ENCODE results near the gene TUBB4B.

TUBB4B gene

DNA sequence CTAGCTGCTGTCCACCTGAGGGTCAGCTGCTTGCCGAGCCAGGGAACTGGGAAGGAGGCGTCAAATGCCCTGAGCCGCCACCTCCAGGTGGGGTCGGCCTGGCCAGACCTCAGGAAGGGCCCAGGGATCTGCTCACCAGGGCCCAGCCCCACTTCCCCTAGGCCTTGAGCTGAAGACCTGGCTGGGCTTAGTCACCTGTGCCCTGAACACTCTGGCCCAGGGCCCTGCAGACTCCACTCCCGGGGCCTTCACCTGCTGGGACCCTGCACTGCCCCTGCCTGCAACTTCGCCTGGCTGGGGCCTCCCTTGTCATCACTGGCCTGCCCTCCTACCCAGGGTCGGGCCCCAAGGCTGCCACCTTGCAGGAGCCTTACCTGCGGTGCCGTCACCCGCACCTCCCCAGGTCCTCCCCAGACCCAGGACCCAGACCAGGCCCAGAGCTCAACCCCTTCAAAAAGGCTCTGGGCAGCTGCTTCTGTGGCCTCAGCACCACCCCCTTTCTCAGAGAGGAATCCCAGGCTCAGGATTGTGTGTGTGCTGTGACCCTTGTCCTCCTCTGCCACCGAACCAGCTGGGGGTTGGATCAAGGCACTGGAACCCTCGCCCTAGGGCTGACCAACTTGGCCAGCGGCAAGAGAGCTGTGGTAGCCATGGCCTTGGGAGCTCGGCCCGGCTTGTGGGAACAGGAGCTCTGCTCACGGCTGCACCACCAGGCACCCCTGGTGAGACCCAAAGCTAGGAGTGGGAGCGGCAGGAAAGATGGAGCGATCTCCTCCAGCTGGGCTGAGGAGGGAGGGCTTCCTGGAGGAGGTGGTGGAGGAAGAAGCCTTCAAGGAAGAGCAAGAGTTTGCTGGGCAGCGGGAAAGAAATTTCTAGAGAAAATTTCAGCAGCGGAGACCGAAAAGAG is 12.9 kb downstream of the TUBB4B start:
- no peak for DNase-seq

GRCh38 chr9:137254624-137255447 is 13.7 kb downstream of the TUBB4B start, which contains the start of gene NELFB:
NELFB (plus strand) TSS chr9:137255327.
- DNase-seq: peak; percentile 86

GRCh38 chr9:137255448-137256114 is 14.5 kb downstream of the TUBB4B start:
- DNase-seq: peak; percentile 51

- no peak for DNase-seq
Observed at GRCh38 chr9:137256362-137256761, 15.3 kb downstream of the TUBB4B start.

DNA sequence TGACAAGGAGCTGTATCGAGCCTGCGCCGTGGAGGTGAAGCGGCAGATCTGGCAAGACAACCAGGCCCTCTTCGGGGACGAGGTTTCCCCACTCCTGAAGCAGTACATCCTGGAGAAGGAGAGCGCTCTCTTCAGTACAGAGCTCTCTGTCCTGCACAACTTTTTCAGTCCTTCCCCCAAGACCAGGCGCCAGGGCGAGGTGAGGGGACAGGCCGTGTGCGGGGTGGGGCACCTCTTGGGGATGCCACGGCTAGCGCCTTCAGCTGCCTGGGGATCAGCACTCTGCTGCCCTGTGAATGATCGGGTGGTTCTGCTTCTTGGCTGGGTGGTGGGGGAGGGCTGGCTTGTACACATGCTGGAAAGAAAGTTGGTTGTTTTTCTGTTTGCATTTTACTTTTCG is 15.8 kb downstream of the TUBB4B start:
- DNase-seq: no peak

DNA sequence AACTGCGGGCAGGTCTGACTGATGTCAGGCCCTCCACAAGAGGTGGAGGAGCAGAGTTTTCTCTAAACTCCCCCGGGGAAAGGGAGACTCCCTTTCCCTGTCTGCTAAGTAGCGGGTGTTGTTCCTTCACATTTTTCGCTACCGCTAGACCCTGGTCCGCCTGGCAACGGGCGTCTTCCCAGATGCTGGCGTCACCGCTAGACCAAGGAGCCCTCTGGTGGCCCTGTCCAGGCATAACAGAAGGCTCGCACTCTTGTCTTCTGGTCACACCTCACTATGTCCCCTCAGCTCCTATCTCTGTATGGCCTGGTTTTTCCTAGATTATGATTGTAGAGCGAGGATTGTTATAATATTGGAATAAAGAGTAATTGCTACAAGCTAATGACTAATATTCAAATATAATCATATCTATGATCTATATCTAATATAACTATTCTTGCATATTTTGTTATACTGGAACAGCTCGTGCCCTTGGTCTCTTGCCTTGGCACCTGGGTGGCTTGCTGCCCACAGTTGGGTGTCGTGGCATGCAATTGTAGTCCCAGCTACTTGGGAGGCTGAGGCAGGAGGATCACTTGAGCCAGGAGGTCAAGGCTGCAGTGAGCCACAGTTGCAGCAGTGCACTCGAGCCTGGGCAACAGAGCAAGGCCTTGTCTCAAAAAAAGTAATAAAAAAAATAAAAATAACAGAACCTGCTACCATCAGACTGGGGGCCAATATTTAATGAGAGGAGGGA is 21.3 kb downstream of the TUBB4B start:
- DNase-seq: peak; percentile 41

GRCh38 chr9:137262909-137263285 is 21.8 kb downstream of the TUBB4B start:
- DNase-seq: no peak

GRCh38 chr9:137263506-137263905 is 22.4 kb downstream of the TUBB4B start:
- no peak for DNase-seq

- DNase-seq: no peak
Observed at GRCh38 chr9:137264067-137264466, 23.0 kb downstream of the TUBB4B start.

- no peak for DNase-seq
Observed at GRCh38 chr9:137265496-137266161, 24.5 kb downstream of the TUBB4B start.

DNA sequence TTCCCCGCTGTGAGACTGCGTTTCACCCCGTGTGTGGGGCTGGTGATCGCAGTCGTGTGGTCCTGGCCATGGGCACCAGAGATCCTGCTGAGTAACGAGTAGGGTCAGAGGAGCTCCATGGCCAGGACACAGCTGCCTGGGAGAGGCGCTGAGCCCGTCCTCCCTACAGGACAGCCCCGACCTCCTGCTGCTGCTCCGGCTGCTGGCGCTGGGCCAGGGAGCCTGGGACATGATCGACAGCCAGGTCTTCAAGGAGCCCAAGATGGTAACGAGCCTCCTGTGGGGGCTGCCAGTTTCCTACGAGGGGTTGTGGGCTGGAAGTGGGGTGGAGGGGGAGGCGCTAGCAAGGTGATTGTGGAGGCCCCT is 25.1 kb downstream of the TUBB4B start:
- no peak for DNase-seq

DNA sequence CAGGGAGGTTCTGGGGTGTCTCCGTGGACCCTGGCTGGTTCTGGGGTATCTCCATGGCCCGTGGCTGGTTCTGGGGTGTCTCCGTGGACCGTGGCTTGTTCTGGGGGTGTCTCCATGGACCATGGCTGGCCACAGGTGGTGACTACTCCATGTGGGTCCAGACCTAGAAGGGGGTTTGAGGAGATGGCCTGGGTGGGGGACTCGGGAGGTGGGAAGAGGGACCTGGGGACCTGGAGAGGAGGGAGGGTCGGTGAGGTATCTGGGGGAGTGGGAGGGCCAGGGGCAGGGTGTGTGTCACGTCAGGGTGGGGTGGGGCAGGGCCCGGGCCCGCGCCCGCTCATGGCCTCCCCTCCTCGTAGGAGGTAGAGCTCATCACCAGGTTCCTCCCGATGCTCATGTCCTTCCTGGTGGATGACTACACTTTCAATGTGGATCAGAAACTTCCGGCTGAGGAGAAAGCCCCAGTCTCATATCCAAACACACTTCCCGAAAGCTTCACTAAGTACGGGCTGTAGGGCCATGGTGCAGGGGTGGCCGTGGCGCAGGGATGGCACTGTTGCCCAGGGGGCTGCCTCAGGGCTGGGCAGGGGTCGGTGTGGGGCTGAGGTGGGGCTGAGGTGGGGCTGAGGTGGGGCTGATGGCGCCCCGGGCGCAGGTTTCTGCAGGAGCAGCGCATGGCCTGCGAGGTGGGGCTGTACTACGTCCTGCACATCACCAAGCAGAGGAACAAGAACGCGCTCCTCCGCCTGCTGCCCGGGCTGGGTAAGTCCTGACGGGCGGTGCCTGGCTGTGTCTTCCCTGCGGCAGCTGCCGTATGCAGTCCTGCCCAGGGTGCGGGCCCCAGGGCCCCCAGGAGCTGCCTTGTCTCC is 25.7 kb downstream of the TUBB4B start:
- DNase-seq: no peak

DNA sequence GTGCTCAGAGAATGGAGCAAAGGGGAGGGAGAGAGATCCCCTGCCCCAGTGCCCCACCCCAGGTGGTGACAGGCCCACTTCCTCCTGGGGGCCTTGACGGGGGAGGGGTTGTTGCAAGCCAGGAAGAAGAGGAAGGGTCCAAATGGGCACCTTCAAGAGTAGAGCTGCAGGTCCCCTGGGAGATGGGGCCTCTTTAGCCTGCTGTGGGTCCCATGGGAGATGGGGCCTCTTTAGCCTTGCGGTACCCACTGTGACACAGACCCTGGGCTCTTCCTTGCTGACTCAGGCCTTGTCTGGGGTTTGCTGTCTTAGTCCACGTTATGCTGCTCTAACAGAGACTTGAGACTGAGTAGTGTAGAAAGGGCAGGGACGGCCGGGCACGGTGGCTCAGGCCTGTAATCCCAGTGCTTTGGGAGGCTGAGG is 26.9 kb downstream of the TUBB4B start:
- DNase-seq: no peak

DNA sequence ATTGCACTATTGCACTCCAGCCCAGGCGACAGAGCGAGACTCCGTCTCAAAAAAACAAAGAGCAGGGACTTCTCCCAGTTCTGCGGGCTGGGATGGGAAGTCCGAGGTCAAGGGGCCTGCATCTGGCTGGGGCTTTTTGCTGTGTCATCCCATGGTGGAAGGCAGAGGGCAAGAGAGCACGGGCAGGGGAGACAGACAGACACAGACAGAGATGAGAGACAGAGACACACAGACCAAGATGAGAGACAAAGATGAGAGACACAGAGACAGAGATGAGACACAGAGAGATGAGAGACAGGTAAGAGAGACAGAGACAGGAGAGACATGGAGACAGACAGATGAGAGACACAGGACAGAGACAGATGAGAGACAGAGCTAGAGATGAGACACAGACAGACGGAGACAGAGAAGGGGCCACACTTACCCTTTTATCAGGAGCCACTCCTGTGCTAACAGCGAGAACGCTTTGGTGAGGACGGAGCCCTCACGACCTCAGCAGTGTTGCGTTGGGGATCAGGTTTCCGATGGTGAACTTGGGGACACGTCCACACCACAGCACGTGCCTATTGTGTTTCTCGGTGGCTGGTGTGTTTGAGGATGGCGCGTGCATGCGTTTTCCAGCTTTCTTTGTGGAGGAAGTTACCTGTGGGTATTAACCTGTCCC is 27.6 kb downstream of the TUBB4B start:
- no peak for DNase-seq

DNA sequence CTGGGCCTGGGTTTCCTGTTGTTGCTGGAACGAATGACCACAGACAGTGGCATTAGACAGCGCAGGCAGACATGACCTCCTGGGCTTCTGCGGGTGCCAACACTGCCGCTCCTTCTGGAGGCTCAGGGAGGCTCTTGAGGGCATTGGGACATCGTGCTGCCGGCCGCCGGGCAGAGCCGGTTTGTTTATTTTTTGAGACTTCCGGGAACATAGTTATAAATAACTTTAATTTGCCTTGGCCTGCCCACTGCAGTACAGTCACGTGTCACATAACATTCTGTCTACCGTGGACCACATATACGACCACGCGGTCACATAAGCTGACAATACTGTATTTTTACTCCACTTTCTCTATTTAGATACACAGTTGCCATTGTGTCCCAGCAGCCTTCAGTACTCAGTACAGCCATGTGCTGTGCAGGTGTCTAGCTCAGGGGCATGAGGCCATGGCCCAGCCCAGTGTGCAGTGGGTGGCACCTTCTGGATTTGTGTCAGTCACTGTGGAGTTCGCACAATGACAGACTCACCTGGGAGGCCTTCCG is 28.2 kb downstream of the TUBB4B start:
- DNase-seq: peak; percentile 48

DNA sequence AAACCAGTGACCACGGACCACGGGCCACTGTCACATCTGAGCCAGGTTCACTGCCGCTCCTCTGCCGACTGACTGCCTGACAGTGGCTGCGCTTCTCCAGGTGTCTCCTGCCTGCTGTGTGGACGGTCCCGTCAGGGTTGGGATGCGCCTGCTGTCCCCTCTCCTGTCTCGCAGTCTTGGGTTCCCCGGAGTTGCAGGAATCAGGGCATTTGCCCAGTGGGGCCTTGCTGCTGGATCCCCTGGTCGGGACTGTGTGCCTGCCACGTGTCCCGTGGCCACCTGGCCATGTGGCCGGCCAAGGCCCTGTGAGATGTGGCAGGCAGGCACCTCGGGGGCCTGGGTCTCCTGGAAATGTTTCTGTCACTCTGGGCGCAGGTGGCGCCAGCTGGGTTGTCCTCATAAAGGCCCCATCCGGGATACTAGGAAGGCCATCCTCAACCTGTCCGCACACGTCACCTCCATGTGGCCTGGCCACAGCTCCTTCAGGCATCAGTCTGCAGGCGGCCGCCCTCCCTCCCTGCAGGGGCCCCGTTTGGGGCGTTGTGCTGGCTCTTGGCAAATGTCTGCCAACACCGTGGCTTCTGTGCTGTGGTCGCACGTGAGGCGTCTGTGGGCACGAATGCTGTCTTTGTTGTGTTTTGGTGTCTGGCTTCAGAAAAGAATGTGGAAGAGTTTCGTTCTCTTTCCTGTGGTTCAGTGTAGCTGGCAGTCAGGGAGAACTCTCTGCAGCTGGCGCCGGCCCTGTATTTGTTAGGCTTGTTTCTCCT is 30.0 kb downstream of the TUBB4B start:
- DNase-seq: no peak

- no peak for DNase-seq
Observed at GRCh38 chr9:137271696-137272076, 30.6 kb downstream of the TUBB4B start.

DNA sequence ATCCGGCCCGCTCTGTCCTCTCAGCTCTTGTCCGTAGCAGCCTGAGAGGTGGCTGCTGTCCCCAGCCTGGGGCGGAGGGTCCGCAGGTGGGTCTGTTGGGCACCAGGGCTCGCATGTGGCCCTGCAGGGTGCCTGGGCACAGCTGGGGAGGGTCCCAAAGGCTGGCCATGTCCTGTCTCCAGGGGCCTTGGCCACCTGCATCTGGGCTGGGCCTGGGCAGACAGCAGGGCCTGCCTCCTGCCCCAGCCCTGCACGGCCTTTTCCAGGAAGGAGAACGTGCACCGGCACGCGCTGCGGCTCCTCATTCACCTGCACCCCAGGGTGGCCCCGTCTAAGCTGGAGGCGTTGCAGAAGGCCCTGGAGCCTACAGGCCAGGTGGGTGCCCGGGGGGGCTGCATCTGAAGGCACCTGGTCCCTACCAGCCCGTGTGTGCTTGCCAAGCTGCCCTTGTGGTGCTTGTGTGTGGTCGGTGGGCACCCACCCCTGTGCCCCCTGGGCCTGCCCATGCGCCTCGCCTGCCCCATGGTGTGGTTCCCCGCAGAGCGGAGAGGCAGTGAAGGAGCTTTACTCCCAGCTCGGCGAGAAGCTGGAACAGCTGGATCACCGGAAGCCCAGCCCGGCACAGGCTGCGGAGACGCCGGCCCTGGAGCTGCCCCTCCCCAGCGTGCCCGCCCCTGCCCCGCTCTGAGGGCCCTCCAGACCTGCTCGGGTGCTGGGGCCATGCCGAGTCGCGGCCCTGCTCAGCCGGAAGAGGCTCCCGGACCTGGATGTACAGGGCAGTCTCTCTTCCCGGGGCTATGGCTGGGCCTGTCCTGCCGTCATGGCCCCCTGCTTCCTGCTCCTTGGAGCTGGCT is 31.4 kb downstream of the TUBB4B start:
- DNase-seq: no peak

Measured in EL (cell line).